NOMO-1 treated with dmso at 0.1 percent for 144 hours (cell line): ENCODE results near the gene SERPINB1.

Experiments used
- DNase-seq: peaks from one replicate; lab custom pipeline; 2025; ENCODE audit not compliant: unreplicated experiment; lab: John Stamatoyannopoulos, UW

Gene SERPINB1

GRCh38 chr6:2795162-2795561, 46.5 kb downstream of the SERPINB1 start:
- DNase-seq: no peak

GRCh38 chr6:2794171-2794730, 47.4 kb downstream of the SERPINB1 start:
- DNase-seq: no peak

- peak; percentile 87 for DNase-seq
Measured at GRCh38 chr6:2793534-2794151, 48.0 kb downstream of the SERPINB1 start.

- DNase-seq: no peak
Measured at GRCh38 chr6:2792330-2793110, 49.1 kb downstream of the SERPINB1 start.

- no peak for DNase-seq
Measured at GRCh38 chr6:2791450-2791974, 50.2 kb downstream of the SERPINB1 start.

GRCh38 chr6:2790588-2791449, 50.8 kb downstream of the SERPINB1 start:
- peak; percentile 74 for DNase-seq

- no peak for DNase-seq
Measured at GRCh38 chr6:2786269-2786668, 55.4 kb downstream of the SERPINB1 start.

GRCh38 chr6:2784930-2785329, 56.7 kb downstream of the SERPINB1 start:
- no peak for DNase-seq

- DNase-seq: no peak
Measured at GRCh38 chr6:2784061-2784460, 57.6 kb downstream of the SERPINB1 start.

- no peak for DNase-seq
Measured at GRCh38 chr6:2783188-2783963, 58.3 kb downstream of the SERPINB1 start.

- DNase-seq: no peak
Measured at GRCh38 chr6:2782825-2783187, 58.9 kb downstream of the SERPINB1 start.

GRCh38 chr6:2782356-2782708, 59.3 kb downstream of the SERPINB1 start:
- DNase-seq: no peak
